ENCODE results near the gene TPM3. TPM values are rescaled to one million over a fixed set of nuclear protein-coding genes. Genes with fewer than 3 reads are reported as not detected.
A peak's percentile ranks its signal among the peaks of the same experiment; 100 is the strongest.
"Not testable (repeated sequence)": the region's sequence is repeated elsewhere in the genome, so short reads cannot be mapped to it uniquely, and the experiment has no call there.

Gene TPM3
- 100 to 1,000 TPM; 220 to 309 (median 273) TPM for polyA plus RNA-seq (ENCODE audit: insufficient read length in 4 of 4)

GRCh38 chr1:154191990-154192461 is at the start of gene TPM3:
TPM3 (minus strand) TSS chr1:154192100; CDS start chr1:154192018, 82 bp downstream.
- DNase-seq (ENCODE audit: low read depth in 4 of 4, low spot score in 3 of 4), result no peak

DNA sequence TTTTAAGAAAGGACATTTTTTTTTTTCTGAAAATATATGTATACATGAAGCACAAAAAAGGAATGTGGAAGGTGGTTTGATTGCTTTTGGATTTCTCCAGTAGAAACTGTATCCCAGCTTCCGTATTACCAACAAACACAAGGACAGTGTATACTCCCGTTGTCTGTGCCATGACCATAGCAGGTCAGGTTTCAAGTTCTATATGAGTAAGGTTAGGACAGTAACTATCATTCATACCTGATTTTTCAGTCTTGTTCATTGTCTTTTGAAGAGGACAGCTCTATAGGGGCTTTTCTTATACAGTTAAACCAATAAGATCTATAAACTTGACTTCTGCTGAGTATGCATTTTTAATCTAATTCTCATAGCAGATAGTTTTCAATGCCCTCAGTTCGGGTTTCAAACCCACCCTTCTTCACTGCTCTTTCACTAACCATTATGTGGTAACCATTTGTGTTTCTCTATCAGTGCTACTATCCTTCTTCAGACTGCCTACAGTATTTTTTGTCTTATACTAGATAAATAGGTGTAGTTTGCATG is 48.5 kb upstream of the TPM3 start:
- DNase-seq (ENCODE audit: low read depth in 4 of 4, low spot score in 3 of 4), result no peak

DNA sequence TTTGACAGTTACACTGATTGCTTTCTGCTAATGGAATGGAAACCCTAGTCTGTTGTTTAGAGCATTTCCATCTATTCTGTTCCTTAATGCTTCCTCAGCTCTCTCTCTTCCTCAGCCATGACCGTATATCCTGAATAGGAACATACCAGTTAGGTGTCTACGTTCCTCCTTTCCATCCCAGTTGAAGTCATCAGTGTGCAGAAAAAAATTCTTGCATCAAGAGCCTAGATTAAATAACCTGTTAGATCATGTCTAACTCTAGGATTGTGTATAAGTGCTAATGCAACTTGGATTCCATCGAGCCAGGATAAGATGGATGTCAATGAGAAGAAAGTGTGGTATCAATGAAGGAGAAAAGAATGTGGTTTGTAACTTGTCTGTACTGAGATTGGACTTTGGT is 47.6 kb upstream of the TPM3 start:
- DNase-seq (ENCODE audit: low read depth in 4 of 4, low spot score in 3 of 4), result no peak

GRCh38 chr1:154237880-154238506 is 46.1 kb upstream of the TPM3 start:
- no peak for DNase-seq (ENCODE audit: low read depth in 4 of 4, low spot score in 3 of 4)

GRCh38 chr1:154237435-154237834 is 45.5 kb upstream of the TPM3 start:
- no peak for DNase-seq (ENCODE audit: low read depth in 4 of 4, low spot score in 3 of 4)

DNA sequence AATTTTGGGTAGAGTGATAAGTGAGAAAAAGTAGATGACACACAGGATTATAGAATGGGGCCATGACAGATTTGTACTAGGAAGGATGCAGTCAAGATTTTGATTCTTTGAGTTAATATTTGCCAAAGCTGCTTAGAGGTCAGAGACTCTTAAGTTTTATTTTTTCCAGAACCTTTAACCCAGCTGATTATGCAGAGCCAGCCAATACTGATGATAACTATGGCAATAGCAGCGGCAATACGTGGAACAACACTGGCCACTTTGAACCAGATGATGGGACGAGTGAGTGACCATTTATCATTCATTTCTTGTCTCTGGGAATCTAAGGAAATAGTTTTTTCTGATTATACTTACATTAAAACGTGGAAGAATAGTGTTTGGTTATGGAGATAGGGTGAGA is 45.0 kb upstream of the TPM3 start:
- no peak for DNase-seq (ENCODE audit: low read depth in 4 of 4, low spot score in 3 of 4)

GRCh38 chr1:154233127-154233526 is 41.2 kb upstream of the TPM3 start:
- not testable (repeated sequence) for DNase-seq (ENCODE audit: low read depth in 4 of 4, low spot score in 3 of 4)

DNA sequence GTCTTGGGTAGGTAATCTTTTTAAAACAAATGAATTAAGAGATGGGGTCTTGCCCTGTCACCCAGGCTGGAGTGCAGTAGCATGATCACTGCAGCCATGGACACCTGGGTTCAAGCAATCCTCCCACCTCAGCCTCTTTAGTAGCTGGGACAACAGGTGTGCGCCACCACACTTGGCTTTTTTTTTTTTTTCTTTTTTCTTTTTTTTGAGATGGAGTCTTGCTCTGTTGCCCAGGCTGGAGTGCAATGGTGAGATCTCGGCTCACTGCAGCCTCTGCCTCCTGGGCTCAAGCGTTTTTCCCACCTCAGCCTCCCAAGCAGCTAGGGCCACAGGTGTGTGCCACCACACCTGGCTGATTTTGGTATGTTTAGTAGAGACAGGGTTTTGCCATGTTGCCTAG is 39.2 kb upstream of the TPM3 start:
- DNase-seq (ENCODE audit: low read depth in 4 of 4, low spot score in 3 of 4), result not testable (repeated sequence)

DNA sequence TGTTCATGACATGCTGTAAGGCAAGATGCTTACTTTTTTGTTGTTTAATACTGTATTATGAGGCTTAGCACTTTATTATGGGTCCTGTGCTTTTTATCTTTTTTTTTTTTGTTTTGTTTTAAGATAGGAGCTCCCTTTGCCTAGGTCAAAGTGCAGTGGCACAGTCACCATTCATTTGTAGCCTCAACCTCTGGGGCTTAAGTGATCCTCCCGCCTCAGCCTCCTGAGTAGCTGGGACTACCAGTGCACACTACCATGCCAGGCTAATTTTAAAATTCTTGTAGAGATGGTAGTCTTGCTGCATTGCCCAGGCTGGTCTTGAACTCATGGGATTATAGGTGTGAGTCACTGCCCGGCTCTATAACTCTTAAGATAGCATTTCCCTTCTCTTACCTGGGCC is 33.5 kb upstream of the TPM3 start:
- DNase-seq (ENCODE audit: low read depth in 4 of 4, low spot score in 3 of 4), result no peak

DNA sequence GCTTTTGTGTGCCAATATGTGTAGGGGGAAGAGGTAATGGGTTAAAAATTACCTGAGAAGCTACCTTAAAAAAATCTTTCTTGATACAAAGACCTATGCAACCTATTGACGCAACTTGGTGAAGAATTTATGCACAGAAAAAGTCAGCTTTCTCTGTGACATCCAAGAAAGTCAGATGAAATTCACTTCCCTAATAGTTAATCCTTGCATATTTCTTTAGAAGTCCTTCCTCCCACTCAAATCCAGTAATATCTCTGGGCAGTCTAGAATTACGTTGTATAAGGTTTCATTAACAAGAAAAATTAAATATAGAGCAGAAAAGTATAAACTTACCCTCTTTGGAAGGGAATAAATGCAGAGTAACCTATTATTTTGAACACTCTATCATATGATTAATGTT is 31.7 kb upstream of the TPM3 start:
- DNase-seq (ENCODE audit: low read depth in 4 of 4, low spot score in 3 of 4), result no peak

DNA sequence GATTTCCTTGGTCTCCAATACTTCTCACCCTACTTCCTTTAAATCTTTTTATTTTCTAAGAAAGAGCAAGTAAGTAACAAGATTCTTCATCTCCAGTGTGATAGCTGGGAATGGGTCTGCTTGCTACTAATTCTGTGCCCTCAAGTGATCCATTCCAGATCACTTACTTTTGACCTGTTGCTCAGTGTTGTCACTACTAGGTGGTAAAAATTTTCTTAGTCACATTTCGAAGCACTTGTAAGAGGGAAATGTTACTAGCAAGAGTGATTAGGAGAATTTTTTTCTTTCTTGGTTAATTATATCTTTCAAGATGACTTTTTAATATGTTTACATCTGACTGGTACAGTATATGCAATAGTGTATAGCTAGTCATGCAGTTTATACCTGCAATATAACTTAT is 31.0 kb upstream of the TPM3 start:
- DNase-seq (ENCODE audit: low read depth in 4 of 4, low spot score in 3 of 4), result no peak

DNA sequence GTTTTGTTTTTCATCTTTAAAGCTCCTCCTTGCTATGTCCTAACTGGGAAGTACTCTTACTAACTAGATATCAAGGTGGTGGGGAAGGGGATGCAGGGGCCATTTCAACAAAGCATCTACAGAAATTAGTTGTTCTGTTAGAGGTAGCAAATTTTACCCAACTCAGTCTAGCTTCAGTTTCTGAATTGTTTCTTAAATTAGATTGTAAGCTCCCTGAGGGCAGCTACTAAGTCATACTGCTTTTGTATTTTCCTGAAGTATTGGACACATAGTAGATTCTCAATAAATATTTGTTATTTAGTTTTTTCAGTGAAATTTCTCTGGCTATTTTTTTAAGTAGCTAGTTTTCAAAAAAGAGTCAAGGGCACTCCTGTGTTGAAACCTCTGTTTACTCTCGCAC is 30.6 kb upstream of the TPM3 start:
- no peak for DNase-seq (ENCODE audit: low read depth in 4 of 4, low spot score in 3 of 4)

DNA sequence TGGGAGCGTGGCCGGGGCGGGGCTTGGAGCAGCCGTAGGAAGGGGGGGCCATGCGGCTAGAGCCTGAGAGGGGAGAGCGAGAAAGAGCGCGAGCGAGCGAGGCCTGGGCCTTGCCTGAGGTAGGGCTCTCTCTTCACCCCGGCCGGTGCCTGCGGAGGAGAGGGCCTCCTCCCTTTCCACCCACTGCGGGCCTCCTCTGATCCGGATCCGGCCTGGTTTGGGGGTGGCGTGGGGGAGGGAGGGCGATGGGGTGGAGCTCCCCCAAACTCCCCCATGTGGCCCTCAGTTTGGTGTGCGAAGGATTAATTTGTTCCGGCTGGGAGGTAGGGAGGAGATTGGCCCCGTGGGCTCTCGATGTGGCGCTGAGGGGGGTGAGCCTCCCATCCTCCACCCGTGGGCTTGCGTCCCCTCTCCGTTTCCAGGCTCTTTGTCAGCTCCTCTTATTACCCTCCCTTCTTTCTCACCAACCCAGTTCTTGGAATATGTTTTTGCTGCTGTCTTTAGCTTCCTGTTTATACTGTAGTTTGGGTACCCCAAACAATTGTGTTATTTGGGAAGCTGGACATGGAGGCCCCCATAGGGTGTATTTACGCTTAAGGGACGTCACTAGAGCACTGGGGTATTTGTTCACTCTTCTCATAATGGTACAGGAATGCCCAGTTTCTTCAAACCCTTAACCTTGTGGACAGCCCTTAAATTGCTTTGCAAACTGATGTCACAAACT is 29.5 kb upstream of the TPM3 start:
- DNase-seq (ENCODE audit: low read depth in 4 of 4, low spot score in 3 of 4), result peak in 3 of 4 donors; percentile 32 to 40 (median 33)

DNA sequence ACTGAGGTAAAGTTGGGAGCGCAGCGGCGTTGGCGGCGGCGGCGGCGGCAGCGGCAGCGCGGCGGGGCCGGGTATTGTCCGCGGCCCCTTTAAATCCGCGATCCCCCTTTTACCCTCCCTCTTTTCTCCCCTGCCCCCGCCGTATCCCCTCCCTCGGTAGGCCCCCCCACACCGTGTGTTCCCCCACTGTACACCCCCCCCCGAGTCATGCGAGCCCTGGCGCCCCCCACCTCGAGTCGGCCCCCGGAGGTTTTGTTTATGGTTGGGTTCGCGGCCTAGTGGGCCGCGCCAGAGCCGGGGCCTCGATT is 29.0 kb upstream of the TPM3 start:
- no peak for DNase-seq (ENCODE audit: low read depth in 4 of 4, low spot score in 3 of 4)

- peak; percentile 98 to 99 (median 99) for DNase-seq (ENCODE audit: low read depth in 4 of 4, low spot score in 3 of 4)
These were observed 28.4 kb upstream of the TPM3 start, which contains the start of gene UBAP2L for GRCh38 chr1:154220071-154220969. UBAP2L (plus strand) TSS chr1:154220955; CDS start chr1:154225124, 4,169 bp downstream.

GRCh38 chr1:154219541-154219940 is 27.6 kb upstream of the TPM3 start:
- DNase-seq (ENCODE audit: low read depth in 4 of 4, low spot score in 3 of 4), result no peak

DNA sequence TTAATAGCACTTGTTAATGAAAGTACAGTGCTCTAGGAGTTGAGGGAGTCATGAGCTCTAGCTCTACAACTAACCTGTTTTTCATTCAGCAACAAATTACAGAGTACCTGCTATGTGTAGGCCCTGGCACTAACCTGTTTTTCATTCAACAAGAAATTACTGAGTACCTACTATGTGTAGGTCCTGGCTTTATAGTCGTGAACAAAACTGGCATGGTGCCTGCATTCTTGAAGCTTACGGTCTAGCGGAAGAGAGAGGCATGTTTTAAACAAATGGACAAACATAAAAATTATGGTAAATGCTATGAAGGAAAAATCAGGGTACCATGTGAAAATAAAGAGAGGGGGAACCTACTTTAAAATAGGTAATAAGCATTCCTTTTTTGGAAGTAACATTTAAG is 26.6 kb upstream of the TPM3 start:
- DNase-seq (ENCODE audit: low read depth in 4 of 4, low spot score in 3 of 4), result no peak

DNA sequence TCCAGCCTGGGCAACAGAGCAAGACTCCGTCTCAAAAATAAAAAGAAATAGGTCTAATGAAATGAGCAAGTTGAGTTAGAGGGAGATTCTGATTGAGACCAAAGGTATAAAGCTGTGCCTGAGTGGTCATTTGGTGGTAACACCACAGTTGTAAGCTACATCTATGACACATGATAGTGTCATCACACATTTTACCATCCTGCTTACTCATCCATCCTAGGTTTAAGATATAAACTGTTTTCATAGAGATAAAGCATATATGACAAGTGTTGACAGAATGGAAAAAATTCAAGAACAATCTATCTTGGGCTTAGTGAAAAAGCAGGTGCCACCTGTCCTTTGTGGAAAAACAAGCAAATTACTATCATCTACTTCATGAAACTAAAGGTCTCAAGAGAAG is 21.4 kb upstream of the TPM3 start:
- DNase-seq (ENCODE audit: low read depth in 4 of 4, low spot score in 3 of 4), result no peak

DNA sequence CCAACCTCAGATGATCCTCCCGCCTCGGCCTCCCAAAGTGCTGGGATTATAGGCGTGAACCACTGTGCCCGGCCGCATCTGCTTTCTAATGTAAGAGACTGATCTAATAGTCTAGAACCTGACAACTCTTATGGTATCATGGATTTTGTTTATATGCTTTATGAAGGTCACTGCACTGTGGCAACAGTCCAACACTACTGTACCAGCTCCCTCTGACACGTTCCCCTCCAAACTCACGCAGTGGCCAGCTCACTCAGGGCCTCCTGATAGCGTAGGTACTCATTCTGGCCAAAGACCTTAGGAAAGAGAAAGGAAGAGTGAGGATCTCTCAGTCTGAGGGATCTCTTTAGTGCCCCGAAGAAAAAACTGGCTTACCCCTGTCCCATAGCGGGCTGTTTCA is 20.2 kb upstream of the TPM3 start:
- DNase-seq (ENCODE audit: low read depth in 4 of 4, low spot score in 3 of 4), result no peak

DNA sequence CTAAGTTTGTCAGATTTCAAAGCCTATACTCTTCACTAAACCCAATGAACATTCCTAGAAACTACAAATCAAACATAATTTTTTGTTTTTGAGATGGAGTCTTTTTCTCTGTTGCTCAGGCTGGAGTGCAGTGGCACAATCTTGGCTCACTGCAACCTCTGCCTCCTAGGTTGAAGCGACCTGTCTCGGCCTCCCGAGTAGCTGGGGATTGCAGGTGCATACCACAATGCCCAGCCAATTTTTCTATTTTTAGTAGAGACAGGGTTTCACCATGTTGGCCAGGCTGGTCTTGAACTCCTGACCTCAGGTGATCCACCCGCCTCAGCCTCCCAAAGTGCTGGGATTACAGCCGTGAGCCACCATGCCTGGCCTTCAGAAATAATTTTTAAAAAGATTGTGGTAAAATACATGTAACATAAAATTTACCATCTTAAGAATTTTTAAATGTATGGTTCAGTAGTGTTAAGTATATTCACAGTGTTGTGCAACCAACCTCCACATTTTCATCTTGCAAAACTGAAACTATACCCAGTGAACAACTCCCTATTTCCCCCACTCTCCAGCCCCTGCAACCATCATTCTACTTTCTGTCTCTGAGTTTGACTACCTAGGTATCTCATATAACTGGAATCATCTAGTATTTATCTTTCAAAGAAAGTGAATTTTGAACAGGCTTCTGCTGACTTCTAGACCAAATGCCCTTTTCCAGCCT is 16.9 kb upstream of the TPM3 start:
- DNase-seq (ENCODE audit: low read depth in 4 of 4, low spot score in 3 of 4), result no peak
